Measurements from ENCODE around the gene FADS2. TPM values are rescaled to one million over a fixed set of nuclear protein-coding genes. Genes with fewer than 3 reads are reported as not detected.

The FADS2 gene
- total RNA-seq, 2 experiments from 2014 or later = 0.08 to 0.33 TPM

DNA sequence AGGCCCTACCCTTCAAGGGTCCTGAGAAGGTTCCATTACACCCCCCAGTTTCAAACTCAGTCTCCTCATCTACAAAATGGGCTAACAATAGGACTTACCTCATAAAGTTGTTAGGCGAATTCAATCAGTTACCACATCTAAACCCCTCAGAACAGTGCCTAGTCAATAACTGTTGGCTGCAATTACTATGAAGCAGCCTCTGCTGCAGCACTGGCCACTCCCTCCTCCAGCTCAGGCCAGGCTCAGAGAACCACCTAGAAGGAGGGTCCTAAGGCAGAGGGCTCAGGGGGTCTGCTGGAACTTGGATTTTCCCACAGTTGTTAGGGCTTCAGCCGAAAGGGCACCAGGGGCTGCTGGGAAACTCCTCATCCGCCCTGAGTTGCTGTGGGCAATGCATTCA, 58.5 kb downstream of the FADS2 start:
- no peak for ATAC-seq (ENCODE audit: poor library complexity)
- H3K9me3 Mint-ChIP-seq = no peaks in the 10 kb centered on the region

DNA sequence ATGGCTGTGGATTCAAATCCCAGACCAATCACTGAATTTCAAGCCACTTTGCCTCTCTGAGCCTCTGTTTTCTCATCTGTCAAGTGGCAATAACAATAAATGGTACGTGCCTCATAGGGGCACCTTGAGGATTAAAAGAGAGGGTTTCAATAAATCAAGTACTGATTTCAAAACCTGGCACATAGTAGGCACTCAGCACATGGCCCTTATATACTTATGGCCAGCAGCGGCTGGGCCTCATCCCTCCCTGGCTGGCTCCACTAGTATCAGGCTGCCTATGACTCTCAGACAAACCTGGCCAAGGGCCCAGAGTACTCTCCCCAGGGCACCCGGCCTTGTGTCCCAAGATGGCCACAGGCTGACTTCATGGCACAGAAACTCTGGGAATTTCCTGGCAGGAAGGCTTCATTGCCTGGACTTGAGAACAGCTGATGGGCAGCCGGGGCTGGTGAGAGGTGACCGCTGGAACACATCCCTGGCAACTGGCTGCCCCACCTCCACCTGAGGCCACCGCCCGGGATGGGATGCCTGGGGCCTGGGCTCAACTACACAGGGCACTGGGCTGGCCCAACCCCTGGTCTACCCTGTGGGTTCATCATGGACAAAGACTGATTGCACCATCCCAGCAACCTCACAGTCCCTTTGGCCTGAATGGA, 59.9 kb downstream of the FADS2 start:
- H3K27ac Mint-ChIP-seq = no peak overlapping the region
- intact Hi-C loops (cut with DNase I, micrococcal nuclease) = no loop called here
- Histone ChIP-seq H3K36me3 (ENCODE audit: insufficient read depth, low read length) (no peaks in the 10 kb centered on the region), H3K27ac (ENCODE audit: low read depth in 1 of 2, low read length in 2 of 2) (no peak overlapping the region), H3K4me3 (ENCODE audit: low read length) (no peak overlapping the region), H3K27me3 (ENCODE audit: control insufficient read depth in 1 of 2, insufficient read depth in 2 of 2, low read length in 2 of 2) (peaks cover 0 to 3% of the 10 kb centered on the region in 2 experiments), H3K9me3 (ENCODE audit: control insufficient read depth in 1 of 2, insufficient read depth in 1 of 2, low read length in 2 of 2) (no peaks in the 10 kb centered on the region), H3K4me1 (ENCODE audit: insufficient read depth, low read length) (peaks cover 22% of the 10 kb centered on the region)
- no peaks in the 10 kb centered on the region for H3K27me3 Mint-ChIP-seq
- H3K4me3 Mint-ChIP-seq = peak overlapping the region; percentile 15
- H3K4me1 Mint-ChIP-seq (ENCODE audit: low read depth) = peaks cover 9% of the 10 kb centered on the region
- CTCF ChIA-PET = interaction anchor here (1.2 kb wide), 1 partner anchor 11 kb away, joined by 4 read pairs; no protein-coding TSS in a partner anchor
- DNase-seq (no peak), ATAC-seq (ENCODE audit: poor library complexity) (no peak)
- no peaks in the 10 kb centered on the region for H3K9me3 Mint-ChIP-seq
- no peaks in the 10 kb centered on the region for H3K36me3 Mint-ChIP-seq (ENCODE audit: low read depth)
- TF ChIP-seq, protein P1, sequence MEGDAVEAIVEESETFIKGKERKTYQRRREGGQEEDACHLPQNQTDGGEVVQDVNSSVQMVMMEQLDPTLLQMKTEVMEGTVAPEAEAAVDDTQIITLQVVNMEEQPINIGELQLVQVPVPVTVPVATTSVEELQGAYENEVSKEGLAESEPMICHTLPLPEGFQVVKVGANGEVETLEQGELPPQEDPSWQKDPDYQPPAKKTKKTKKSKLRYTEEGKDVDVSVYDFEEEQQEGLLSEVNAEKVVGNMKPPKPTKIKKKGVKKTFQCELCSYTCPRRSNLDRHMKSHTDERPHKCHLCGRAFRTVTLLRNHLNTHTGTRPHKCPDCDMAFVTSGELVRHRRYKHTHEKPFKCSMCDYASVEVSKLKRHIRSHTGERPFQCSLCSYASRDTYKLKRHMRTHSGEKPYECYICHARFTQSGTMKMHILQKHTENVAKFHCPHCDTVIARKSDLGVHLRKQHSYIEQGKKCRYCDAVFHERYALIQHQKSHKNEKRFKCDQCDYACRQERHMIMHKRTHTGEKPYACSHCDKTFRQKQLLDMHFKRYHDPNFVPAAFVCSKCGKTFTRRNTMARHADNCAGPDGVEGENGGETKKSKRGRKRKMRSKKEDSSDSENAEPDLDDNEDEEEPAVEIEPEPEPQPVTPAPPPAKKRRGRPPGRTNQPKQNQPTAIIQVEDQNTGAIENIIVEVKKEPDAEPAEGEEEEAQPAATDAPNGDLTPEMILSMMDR (IDR thresholded peaks at IDR 0.05) = no peak
- POLR2A ChIA-PET = no interaction called here

More for the DNA sequence above, 58.5 kb downstream of the FADS2 start:
- Histone ChIP-seq H3K9me3 (ENCODE audit: control insufficient read depth in 1 of 2, insufficient read depth in 1 of 2, low read length in 2 of 2) (no peaks in the 10 kb centered on the region), H3K4me3 (ENCODE audit: low read length) (no peak overlapping the region), H3K4me1 (ENCODE audit: insufficient read depth, low read length) (peaks cover 14% of the 10 kb centered on the region), H3K27me3 (ENCODE audit: control insufficient read depth in 1 of 2, insufficient read depth in 2 of 2, low read length in 2 of 2) (peaks cover 0 to 3% of the 10 kb centered on the region in 2 experiments), H3K36me3 (ENCODE audit: insufficient read depth, low read length) (no peaks in the 10 kb centered on the region), H3K27ac (ENCODE audit: low read depth in 1 of 2, low read length in 2 of 2) (no peak overlapping the region)
- peaks cover 4% of the 10 kb centered on the region for H3K4me1 Mint-ChIP-seq (ENCODE audit: low read depth)
- H3K36me3 Mint-ChIP-seq (ENCODE audit: low read depth) = no peaks in the 10 kb centered on the region
- H3K27me3 Mint-ChIP-seq = no peaks in the 10 kb centered on the region
- TF ChIP-seq, protein P1 (IDR thresholded peaks at IDR 0.05) = no peak
- intact Hi-C loops (cut with DNase I, micrococcal nuclease) = no loop called here
- no peak overlapping the region for H3K27ac Mint-ChIP-seq
- ChIA-PET CTCF (no interaction called here), POLR2A (no interaction called here)
- no peak for DNase-seq
- H3K4me3 Mint-ChIP-seq = no peak overlapping the region

DNA sequence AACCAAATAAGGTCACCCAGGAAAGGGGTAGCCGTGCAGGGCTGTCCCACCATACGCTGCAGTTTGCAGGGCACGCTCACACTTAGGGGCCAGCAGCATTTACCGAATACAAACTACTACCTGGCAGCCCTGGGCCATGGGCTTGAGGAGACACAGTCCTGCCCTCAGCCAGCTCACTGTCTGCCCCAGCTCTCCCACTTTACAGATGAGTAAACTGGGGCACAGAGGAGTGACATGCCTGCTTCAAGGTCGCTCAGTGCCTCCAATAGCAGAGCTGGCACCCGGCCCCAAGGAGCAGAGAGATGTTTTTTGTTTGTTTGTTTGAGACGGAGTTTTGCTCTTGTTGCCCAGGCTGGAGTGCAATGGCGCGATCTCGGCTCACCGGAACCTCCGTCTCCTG, 60.5 kb downstream of the FADS2 start:
- H3K27me3 Mint-ChIP-seq = no peaks in the 10 kb centered on the region
- H3K27ac Mint-ChIP-seq = no peak overlapping the region
- ATAC-seq (ENCODE audit: poor library complexity) (no peak), DNase-seq (no peak)
- intact Hi-C loops (cut with DNase I, micrococcal nuclease) = no loop called here
- ChIA-PET CTCF (interaction anchor here (0.7 to 1.2 kb wide), 2 partner anchors 10 to 220 kb away, joined by 3 to 4 read pairs; no protein-coding TSS in a partner anchor), POLR2A (no interaction called here)
- Histone ChIP-seq H3K9me3 (ENCODE audit: control insufficient read depth in 1 of 2, insufficient read depth in 1 of 2, low read length in 2 of 2) (no peaks in the 10 kb centered on the region), H3K27ac (ENCODE audit: low read depth in 1 of 2, low read length in 2 of 2) (no peak overlapping the region), H3K4me3 (ENCODE audit: low read length) (no peak overlapping the region), H3K27me3 (ENCODE audit: control insufficient read depth in 1 of 2, insufficient read depth in 2 of 2, low read length in 2 of 2) (peaks cover 0 to 3% of the 10 kb centered on the region in 2 experiments), H3K36me3 (ENCODE audit: insufficient read depth, low read length) (no peaks in the 10 kb centered on the region), H3K4me1 (ENCODE audit: insufficient read depth, low read length) (peaks cover 22% of the 10 kb centered on the region)
- TF ChIP-seq, protein P1 (IDR thresholded peaks at IDR 0.05) = no peak
- H3K4me3 Mint-ChIP-seq = peak overlapping the region; percentile 38
- peaks cover 9% of the 10 kb centered on the region for H3K4me1 Mint-ChIP-seq (ENCODE audit: low read depth)
- no peaks in the 10 kb centered on the region for H3K36me3 Mint-ChIP-seq (ENCODE audit: low read depth)
- H3K9me3 Mint-ChIP-seq = no peaks in the 10 kb centered on the region

All from CD4-positive, alpha-beta T cell (primary cell).